ENCODE results near the gene SMURF1.
"Not testable (repeated sequence)": the region's sequence is repeated elsewhere in the genome, so short reads cannot be mapped to it uniquely, and the experiment has no call there.

The SMURF1 gene

DNA sequence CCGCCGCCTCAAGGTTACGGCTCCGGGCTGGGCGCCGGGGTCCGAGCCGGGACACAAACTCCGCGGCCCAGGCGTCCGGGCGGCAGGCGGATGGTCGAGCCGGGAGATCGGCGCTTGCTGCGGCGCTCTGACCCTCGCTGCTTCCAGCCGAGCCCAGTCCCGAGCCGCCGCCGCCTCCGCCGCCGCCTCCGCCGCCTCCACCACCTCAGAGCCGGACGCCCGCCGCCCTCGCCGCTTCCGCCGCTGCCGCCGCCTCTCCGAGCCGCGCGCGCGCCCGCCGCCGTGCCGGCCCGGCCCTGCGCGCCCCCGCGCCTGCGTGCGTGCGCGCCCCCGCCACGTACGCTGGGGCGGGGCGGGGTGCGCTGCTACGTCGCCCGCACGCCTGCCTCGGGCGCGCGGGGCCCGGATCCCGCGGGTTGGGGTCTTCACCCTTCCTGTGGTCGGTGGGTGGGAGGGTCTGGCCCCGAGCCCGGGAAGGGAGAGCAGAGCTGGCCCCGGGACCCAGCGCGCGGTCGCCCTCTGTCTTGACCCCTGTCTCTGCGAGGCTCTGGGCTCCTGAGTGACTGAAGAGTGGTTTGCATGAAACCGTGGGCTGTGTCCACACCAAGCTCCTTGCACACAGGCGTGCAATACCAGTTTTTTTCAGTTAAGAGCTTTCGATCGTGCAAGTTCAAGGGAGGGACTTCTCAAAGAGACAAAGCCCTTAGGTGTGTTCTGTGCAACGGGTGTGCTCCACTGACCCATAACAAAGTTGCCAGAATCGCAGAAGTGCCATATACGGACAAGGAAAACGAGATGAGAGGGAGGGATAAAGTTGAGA, at the start of gene SMURF1:
Gene SMURF1, minus strand, starts transcription at position 256 of the 820 bp plus-strand sequence. CDS start 328 bp downstream, outside the sequence.
- DNase-seq (ENCODE audit: insufficient read length, low spot score): peak; percentile 27
- FAIRE-seq: peak; percentile 54

DNA sequence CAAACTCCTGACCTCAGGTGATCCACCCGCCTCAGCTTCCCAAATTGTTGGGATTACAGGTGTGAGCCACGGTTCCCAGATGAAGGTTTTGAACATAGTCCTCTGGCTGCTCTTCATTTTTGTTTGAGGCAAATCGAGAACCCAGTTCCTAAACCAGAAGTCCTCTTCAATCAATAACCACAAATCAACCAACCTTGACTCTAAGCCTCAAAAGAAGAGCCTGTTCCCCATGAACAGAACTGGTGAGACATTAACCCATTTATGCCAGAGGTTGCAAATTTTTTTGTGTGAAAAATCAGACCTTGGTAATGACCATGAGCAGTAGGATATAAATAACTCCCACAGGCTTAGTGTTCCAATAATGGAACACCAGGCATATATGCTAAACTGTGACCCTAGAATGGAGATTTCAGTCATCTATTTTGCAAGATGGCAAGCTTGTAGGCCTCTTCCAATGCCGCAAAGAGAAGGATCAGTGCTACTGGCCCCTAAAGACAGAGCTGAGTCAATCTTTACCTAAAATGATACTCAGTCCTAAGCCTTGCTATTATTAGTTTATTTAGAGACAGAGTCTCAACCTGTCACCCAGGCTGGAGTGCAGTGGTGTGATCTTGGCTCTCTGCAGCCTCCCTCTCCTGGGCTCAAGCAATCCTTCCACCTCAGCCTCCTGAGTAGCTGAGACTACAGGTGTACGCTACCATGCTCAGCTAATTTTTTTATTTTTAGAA, 48.1 kb upstream of the SMURF1 start:
- no peak for FAIRE-seq
- no peak for DNase-seq (ENCODE audit: insufficient read length, low spot score)

DNA sequence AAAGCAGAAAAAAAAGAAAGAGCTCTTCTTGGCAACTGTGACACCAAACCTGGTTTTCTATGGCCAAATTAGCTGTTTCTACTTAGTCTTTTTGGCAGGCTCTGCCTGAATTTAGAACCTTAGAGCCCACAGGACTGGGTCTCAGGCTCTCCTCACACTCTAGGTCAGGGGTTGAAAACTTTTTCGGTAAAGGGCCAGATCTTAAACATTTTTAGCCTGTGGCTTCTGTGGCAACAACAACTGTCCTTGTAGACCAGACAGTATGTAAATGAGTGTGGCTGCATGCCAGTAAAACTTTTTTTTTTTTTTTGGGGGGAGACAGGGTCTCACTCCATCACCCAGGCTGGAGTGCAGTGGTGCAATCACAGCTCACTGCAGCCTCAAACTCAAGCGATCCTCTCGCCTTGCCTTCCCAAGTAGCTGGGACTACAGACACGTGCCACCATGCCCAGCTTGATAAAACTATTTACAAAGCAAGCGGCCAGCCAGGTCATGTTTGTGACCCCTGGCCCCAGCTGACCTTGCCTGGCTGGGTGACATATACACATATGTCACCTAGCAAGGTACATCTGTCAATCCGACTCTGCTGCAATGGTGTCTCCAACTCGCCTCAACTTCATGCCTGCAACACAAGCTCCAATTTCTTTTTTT, 46.6 kb upstream of the SMURF1 start:
- FAIRE-seq: no peak
- DNase-seq (ENCODE audit: insufficient read length, low spot score): no peak

DNA sequence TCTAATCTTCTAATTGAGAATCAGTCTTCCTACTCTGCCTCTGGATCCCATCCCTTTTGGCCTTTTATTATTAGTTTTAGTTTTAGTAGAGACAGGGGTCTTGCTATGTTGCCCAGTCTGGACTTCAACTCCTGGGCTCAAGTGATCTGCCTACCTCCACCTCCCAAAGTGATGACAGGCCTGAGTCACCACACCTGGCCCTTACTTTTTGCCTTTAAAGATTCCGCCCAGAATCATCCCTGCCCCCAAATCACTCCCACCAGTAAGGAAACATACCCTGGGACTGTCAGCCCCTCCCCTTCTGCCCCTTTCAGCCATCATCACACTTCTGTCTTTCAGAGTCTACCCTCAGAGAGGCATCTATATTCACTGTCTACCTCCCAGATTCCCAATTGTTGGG, 45.3 kb upstream of the SMURF1 start:
- FAIRE-seq (no peak), DNase-seq (ENCODE audit: insufficient read length, low spot score) (no peak)

DNA sequence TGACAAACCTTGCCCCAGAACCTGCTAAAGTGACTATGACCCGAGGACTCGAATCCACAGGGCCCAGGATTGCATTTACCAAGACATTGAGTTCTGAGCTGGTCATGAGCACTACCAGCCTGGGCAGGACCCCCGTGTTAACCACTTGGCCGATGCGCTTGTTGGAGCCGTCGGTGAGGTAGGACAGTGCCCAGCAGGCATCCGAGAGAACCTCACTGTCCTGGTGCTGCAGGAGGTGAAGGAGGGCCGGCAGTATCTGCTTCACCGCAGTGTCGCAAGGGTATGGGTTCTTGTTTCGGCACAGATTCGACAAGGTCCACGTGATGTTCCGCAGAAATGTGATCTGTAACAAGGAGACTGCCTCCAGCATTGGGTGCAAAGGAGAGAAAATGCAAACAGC, 44.3 kb upstream of the SMURF1 start:
- FAIRE-seq: no peak
- no peak for DNase-seq (ENCODE audit: insufficient read length, low spot score)

DNA sequence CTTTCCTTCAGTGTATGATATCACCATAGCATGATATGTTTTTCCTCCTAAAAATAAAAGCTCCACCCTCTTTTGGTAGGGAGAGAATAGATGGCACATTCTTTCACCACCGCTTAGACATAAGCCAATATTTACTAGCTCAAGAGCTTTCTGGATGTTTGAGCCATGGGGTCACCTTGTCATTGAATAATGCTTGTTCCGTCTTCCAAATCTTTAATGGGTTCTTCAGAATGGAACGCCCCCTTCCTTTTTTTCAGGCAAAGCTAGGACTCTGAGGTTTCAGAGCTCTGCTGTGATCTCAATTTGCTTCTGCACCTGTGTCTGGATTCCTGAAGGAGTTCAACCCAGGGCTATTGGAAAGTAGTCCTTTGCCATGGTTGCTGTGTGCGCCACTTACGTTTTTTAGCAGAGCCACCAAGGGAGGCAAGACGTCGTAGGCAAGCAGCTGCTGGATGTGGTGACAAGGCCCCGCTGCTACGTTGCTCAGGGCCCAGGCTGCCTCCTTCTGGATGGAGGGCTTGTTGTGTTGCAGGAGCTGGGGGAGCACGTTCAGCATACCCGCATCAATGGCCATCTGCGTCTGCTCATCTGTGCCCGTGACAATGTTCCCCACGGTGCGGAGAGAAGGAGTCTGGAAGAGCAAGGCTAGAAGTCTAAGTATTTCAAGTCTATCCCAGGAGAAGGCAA, 40.8 kb upstream of the SMURF1 start:
- DNase-seq (ENCODE audit: insufficient read length, low spot score) (no peak), FAIRE-seq (no peak)

DNA sequence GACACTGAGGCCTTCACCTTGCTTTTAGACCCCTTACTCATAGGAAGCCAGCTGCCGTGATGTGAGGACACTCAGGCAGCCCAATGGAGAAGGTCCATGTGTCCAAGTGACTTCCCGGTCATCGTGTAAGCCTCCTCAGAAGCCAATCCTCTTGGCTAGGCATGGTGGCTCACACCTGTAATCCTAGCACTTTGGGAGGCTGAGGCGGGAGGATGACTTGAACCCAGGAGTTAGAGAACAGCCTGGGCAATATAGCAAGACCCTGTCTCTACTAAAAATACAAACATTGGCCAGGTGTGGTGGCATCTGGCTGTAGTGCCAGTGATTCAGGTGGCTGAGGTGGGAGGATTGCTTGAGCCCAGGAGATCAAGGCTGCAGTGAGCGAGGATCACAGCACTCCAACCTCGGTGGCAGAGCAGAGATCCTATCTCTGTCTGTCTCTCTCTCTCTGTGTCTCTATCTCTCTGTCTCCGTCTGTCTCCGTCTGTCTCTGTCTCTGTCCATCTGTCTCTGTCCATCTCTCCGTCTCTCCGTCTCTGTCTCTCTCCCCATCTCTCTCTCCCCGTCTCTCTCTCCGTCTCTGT, 36.3 kb upstream of the SMURF1 start:
- no peak for DNase-seq (ENCODE audit: insufficient read length, low spot score)
- FAIRE-seq: no peak

DNA sequence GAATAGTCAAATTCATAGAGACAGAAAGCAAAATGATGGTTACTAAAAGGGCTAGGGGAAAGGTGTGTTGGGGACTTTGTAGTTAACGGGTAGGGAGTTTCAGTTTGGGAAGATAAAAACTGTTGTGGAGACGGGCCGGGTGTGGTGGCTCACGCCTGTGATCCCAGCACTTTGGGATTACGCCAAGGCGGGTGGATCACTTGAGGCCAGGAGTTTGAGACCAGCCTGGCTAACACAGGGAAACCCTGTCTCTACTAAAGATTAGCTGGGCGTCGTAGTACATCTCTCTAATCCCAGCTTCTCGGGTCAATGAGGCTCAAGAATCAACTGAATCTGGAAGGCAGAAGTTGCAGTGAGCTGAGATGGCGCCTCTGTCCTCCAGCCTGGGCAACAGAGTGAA, 33.3 kb upstream of the SMURF1 start:
- no peak for DNase-seq (ENCODE audit: insufficient read length, low spot score)
- FAIRE-seq: no peak

DNA sequence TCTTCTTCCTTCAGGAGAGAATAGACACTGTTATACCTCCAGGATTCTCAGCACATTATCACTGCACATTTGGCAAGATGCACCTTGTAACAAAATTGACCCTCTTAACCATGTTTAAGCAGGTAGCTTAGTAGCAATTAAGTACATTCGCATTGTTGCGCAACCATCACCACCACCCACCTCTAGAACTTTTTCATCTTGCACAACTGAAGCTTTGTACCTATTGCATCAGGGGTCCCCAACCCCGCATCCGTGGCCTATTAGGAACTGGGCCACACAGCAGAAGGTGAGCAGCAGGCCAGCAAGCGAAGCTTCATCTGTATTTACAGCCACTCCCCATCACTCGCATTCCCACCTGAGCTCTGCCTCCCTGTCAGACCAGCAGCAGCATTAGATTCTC, 29.9 kb upstream of the SMURF1 start:
- FAIRE-seq (no peak), DNase-seq (ENCODE audit: insufficient read length, low spot score) (no peak)

DNA sequence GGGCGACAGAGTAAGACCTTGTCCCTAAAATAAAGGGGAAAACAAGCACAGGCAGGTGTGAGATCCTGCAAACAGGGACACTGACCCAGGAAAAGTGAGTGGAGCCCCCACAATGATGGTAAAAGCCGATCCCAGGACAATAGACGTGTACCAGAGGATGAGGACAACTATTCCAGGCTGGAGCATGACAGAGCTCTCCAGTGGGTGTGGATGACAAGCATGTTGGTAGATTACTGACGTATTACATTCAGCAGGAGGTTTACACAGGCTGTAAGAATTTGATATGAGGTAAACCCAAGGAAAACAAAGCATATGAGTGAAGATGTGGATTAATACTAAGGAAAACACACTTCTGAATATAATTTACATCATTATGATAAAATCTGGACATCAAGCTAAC, 27.8 kb upstream of the SMURF1 start:
- DNase-seq (ENCODE audit: insufficient read length, low spot score) (no peak), FAIRE-seq (no peak)

DNA sequence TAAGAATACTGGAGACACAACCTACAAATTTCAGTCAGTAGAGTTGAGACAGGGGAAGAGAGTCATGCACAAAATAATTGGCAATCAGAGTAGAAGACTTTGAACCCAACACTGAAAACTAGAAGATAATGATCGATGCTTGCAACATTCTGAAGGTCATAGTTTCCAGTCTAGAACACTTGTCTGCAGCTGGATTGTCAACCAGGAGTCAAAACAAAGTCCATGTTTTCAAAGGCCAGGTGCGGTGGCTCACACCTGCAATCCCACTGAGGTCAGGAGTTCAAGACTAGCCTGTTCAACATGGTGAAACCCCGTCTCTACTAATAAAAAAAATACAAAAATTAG, 26.8 kb upstream of the SMURF1 start:
- FAIRE-seq (no peak), DNase-seq (ENCODE audit: insufficient read length, low spot score) (no peak)

DNA sequence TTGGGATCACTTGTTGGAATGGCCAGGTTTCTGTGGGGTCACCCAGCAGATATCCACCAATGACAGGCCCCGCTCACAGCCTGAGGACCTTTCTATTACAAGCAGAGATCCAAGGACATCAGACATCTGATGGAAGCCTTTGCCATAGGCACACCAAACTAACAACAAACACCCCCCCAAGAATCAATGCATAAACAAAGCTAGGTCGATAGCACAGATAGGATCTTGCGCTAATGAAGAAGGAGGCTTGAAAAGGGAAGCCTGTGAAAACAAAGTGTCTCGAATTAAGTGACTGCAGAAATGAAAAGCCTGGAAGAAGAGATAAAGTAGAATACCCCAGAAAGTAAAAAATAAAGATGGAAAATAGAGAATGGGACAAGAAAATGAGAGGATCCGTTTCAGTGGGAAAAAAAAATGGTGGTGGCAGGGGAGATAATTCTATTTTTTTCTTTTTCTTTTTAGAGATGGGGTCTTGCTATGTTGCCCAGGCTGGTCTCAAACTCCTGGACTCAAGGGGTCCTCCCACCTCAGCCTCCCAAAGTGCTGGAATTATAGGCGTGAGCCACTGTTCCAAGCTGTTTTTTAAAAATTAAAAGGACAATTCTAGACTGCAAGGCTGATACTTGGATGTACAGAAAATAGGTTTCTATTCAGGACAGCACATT, 26.3 kb upstream of the SMURF1 start:
- no peak for FAIRE-seq
- no peak for DNase-seq (ENCODE audit: insufficient read length, low spot score)

DNA sequence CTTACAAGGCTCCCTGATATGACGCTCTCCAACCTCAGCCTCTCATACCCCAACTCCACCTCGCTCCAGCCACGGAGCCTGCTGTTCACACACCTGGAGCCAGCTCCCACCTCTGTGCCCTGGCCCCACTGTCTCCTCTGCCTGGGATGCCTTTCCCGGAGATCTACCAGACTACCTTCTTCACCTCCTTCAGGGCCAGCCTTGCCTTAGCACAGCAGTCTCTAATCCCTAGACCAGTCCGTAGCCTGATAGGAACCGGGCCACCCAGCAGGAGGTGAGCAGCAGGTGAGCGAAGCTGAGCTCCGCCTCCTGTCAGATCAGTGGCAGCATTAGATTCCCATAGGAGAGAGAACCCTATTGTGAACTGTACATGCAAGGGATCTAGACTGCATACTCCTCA, 23.2 kb upstream of the SMURF1 start:
- DNase-seq (ENCODE audit: insufficient read length, low spot score) (no peak), FAIRE-seq (no peak)

DNA sequence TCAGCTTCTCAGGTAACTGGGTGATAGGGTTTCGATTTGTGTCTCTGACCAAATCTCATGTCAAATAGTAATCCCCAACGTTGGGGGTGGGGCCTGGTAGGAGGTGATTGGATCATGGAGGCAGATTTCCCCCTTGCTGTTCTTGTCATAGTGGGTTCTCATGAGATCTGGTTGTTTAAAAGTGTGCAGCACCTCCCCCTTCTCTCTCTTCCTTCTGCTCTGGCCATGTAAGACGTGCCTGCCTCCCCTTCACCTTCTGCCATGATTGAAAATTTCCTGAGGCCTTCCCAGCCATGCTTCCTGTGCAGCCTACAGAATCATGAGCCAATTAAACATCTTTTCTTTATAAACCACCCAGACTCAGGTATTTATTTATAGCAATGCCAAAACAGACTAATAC, 21.9 kb upstream of the SMURF1 start:
- no peak for DNase-seq (ENCODE audit: insufficient read length, low spot score)
- no peak for FAIRE-seq

DNA sequence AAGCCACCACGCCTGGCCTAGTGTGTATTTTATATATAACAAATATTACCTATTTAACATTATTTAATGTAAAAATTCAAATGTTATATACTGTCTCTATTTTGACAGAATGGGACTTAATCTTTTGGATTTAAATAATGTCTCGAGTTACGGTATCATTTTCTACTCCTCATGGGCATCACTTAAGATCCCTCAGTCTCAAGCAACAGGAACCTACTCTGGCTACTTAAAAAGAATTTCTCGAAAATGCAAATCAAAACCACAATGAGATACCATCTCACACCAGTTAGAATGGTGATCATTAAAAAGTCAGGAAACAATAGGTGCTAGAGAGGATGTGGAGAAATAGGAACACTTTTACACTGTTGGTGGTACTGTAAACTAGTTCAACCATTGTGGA, 19.8 kb upstream of the SMURF1 start:
- not testable (repeated sequence) for DNase-seq (ENCODE audit: insufficient read length, low spot score); FAIRE-seq

DNA sequence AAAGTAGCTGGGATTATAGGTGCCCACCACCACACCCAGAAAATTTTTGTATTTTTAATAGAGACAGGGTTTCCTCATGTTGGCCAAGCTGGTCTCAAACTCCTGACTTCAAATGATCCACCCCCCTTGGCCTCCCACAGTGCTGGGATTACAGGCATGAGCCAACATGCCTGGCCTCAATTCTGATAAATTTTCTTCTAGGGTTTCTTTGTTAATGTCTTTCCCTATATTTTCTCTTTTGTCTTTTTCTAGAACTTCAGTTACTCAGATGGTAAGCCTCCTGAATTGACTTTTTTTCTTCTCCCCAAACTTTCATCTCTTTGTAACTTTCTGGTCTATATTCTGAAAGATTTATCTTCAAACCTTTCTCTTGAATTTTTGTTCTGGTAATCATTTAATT, 12.7 kb upstream of the SMURF1 start:
- no peak for FAIRE-seq

DNA sequence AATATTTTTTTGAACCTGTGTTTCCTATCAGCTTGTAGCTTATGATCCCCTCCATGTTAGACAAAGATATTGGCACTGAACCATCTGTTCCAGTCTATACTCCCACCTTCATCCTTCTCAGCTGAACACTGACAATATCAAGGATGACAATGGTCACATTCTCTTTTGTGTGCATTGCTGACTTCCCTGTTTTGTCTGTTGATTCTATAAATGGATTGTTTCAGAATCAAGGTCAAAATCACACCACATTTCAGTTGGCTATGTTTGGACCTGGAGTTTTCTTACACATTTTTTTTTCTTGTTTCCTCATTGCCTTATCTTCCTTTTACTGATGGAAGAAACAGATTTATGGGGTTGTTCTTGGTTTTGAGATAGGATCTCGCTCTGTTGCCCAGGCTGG, 11.3 kb upstream of the SMURF1 start:
- DNase-seq (ENCODE audit: insufficient read length, low spot score) (no peak), FAIRE-seq (no peak)

More for the DNA sequence above, 12.7 kb upstream of the SMURF1 start:
- no peak for DNase-seq (ENCODE audit: insufficient read length, low spot score)

DNA sequence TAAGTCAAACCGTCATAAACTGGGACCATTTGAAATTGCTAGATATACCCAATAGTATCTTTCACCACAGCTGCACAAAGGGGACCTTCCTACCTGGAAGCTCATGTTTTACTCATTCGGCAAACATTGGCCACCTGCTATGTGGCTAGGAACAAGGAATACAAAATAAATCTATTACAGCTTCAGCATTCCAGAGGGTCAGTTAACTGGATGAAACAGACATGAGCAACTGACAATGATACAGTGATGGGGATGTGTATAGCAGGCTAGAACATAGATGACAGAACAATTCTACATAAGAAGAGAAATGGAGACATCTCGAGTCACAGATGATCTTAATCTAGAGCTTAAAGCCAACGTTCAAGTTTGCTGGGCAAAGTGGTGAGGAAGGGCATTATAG, 3.1 kb upstream of the SMURF1 start:
- DNase-seq (ENCODE audit: insufficient read length, low spot score): no peak
- FAIRE-seq: no peak

DNA sequence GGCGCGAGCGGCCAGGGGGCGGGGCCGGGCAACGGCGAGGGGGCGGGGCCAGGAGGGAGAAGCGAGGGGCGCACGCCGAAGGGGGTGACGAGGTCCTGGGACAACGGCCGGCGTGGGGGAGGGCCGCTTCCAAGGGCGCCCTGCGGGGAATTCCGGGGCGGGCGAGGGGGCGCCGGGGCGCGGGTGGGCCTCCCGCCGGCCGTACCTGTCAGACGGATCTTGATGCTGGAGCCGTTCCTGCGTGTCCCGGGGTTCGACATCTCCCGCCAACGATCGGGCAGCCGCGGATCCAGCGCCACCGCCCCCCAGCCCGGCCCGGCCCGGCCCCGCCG, 421 bp downstream of the SMURF1 start:
- FAIRE-seq (no peak), DNase-seq (ENCODE audit: insufficient read length, low spot score) (no peak)

DNA sequence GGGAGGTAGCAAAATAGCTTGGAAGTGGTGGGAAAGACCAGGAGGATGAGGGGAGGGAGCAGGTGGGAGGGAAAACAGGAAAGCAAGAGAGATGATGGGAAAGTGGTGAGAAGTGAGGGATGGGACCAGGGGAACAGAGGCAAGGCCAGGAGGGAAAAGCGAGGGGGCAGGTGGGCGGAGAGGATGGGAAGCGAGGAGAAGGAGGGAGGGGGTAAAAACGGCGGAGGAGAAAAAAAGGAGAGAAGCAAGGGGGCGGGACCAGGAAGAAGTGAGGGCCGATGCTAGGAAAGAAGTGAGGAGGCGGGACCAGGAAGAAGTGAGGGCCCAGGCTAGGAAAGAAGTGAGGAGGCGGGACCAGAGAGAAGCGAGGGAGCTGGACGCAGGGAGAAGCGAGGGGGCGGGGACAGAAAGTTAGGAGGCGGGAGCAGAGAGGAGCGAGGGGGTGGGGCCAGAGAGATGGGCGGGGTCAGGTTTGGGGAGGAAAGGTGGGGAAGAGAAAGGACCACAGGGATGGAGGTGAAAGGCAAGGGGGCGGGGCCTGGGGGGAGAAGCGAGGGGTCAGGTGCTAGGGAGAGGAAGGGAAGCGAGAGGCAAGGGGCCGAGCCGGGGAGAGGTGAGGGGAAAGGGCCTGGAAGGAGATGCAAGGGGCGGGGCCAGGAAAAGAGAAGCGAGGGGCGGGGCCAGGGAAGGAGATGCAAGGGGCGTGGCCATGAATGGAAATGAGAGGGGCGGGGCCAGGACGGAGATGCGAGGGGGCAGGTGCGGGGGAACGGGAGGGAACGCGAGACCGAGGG, 984 bp downstream of the SMURF1 start:
- no peak for FAIRE-seq
- peak; percentile 63 for DNase-seq (ENCODE audit: insufficient read length, low spot score)

Measured in HTR-8/SVneo (cell line).